ENCODE data around the gene CDH10.
A peak's percentile ranks its signal among the peaks of the same experiment; 100 is the strongest.

Gene CDH10

DNA sequence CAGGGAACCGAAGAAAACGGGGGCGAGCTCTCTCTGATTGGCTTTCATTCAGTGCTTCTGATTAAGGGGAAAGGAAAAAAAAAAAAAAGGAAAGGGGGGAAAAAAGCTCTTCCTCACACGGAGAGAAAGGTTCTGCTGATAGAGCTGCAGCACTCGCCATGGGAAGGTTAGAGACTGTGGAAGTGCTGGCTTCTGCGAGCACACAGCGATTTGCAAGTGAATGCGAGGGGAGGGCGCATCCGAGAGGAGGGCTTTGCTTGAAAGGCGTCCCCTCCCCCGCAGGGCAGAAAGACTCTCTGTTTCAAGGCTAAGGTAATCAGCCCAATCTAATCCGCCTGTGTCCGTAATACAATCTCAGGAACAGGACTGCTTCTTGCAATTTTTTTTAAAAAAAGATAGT lies at the start of gene CDH10:
Gene CDH10, minus strand, starts transcription at position 218 of the 400 bp plus-strand sequence. CDS start 51,488 bp downstream, outside the sequence.
- peak; percentile 22 for DNase-seq (ENCODE audit: low read depth)
- TF ChIP-seq, protein P1, sequence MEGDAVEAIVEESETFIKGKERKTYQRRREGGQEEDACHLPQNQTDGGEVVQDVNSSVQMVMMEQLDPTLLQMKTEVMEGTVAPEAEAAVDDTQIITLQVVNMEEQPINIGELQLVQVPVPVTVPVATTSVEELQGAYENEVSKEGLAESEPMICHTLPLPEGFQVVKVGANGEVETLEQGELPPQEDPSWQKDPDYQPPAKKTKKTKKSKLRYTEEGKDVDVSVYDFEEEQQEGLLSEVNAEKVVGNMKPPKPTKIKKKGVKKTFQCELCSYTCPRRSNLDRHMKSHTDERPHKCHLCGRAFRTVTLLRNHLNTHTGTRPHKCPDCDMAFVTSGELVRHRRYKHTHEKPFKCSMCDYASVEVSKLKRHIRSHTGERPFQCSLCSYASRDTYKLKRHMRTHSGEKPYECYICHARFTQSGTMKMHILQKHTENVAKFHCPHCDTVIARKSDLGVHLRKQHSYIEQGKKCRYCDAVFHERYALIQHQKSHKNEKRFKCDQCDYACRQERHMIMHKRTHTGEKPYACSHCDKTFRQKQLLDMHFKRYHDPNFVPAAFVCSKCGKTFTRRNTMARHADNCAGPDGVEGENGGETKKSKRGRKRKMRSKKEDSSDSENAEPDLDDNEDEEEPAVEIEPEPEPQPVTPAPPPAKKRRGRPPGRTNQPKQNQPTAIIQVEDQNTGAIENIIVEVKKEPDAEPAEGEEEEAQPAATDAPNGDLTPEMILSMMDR (conservative IDR thresholded peaks at IDR 0.05; ENCODE audit: low read depth, low read length), result no peak
- H3K4me3 ChIP-seq (ENCODE audit: low read length), result peak within 1 kb of the TSS; percentile 56

DNA sequence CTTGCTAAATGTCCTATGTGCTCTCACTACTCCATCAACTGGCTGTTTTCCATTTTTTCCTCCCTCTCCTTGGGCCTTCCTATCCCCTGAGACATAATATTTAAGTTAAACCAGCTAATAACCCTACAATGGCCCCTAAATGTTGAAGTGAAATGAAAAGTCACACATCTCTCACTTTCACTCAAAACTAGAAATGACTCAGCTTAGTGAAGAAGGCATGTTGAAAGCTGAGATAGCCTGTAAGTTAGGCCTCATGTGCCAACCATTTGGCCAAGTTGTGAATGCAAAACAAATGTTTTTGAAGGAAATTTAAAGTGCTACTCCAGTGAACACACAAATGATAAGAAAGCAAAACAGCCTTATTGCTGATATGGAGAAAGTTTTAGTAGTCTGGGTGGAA lies 48.8 kb upstream of the CDH10 start:
- TF ChIP-seq, protein P1 (conservative IDR thresholded peaks at IDR 0.05; ENCODE audit: low read depth, low read length), result no peak
- H3K4me3 ChIP-seq (ENCODE audit: low read length), result no peak overlapping the region
- no peak for DNase-seq (ENCODE audit: low read depth)

DNA sequence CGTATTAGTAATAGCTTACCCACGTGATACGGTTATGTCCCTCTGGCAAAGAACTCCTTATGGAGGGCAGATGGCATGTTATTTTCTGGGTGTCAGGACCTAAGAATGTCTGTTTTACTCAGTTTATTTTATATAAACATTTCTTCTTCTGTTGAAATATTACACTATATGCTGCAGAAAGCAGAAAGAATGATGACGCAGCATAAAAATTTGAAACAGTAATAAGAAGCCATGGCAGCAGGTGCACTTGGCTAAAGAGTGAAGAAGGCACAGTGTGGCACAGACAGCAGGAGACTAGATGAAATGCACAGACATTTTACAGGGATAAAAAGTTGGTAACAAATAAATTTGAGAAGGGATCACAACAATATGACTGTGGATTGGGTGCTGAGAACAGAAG lies 46.3 kb upstream of the CDH10 start:
- no peak overlapping the region for H3K4me3 ChIP-seq (ENCODE audit: low read length)
- TF ChIP-seq, protein P1 (conservative IDR thresholded peaks at IDR 0.05; ENCODE audit: low read depth, low read length), result no peak
- DNase-seq (ENCODE audit: low read depth), result no peak

DNA sequence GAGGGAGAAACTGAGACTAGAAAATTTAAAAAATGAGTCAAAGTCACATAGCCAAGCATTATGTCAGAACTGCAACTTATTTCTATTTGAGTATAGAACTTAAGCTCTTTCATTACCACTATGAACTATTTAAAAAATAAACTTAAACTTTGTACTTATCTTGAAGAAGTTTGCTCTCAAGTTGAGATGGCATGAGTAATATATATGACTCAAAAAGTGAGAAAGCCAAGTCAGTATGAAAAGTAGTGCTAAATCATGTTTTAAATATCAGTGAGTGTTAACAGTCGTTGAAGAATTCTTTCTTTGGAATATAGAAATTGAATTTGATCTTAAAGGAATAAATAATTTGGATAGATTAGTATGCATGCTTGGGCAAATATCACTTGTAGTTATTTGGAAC lies 36.3 kb upstream of the CDH10 start:
- TF ChIP-seq, protein P1 (conservative IDR thresholded peaks at IDR 0.05; ENCODE audit: low read depth, low read length), result no peak
- no peak for DNase-seq (ENCODE audit: low read depth)
- H3K4me3 ChIP-seq (ENCODE audit: low read length), result no peak overlapping the region

DNA sequence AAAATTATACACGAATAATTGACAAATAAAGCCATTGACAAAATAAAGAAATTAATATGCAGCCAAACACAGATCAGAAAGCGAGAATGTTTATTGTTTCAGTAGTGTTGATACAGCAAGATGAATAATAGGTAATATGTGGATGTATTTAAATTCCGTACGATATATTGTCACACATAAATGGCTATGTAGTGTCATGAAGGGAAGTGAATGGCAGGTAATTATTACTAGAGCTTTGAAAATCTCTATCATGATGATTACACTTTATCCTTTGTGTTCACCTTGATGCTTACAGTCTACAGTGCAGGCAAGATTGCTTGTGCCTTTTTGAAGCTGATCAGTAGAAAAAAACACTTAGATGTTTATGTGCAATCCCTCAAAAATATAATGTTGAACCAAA lies 23.3 kb upstream of the CDH10 start:
- no peak for DNase-seq (ENCODE audit: low read depth)
- TF ChIP-seq, protein P1 (conservative IDR thresholded peaks at IDR 0.05; ENCODE audit: low read depth, low read length), result no peak
- no peak overlapping the region for H3K4me3 ChIP-seq (ENCODE audit: low read length)

DNA sequence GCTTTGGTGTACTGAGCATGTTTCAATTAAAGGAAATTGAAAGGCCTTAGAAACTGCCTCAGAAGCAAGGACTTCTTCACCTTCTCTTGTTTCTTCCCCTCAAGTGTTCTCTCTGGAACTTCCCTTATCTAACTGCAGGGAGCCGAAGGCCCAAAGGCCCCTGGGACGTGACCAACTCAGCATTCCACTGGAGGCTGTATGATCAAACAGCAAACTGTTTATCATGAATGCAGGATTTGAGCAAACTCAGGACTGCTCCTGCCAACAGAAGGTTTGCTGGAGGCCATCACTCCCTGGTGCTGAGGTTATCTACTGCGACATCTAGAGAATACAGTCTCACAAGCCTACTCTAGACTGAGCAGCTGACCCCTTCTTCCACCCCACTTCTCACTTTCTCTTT lies 4.8 kb upstream of the CDH10 start:
- no peak for DNase-seq (ENCODE audit: low read depth)
- TF ChIP-seq, protein P1 (conservative IDR thresholded peaks at IDR 0.05; ENCODE audit: low read depth, low read length), result no peak
- no peak overlapping the region for H3K4me3 ChIP-seq (ENCODE audit: low read length)

DNA sequence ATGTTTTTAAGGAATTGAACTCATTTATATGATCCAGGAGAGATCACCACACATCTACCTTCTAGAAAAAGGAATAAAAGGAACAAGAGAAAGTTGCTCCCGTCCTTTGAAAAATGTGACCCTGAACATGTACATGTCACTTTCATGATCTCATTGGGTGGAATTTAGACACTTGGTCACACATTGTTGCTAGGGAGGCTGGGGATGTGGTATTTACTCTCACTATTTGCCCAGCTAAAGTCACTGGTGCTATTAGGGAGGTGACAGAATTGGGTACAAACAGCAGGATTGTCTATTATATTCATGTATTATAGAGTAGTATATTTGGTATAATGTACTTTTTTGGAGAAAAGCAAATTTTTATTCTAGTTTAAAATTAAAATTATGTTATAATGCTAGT lies 2.1 kb upstream of the CDH10 start:
- TF ChIP-seq, protein P1 (conservative IDR thresholded peaks at IDR 0.05; ENCODE audit: low read depth, low read length), result no peak
- H3K4me3 ChIP-seq (ENCODE audit: low read length), result no peak overlapping the region
- no peak for DNase-seq (ENCODE audit: low read depth)
